Limb (tissue), 2 donors: ENCODE measurements around the gene ITGBL1.

ENCODE experiments used
- DNase-seq, 2 donors: peaks; one replicate each; pipeline ENCODE4 v3.0.0-alpha.2; 2016; ENCODE audit errors: extremely low spot score in 2 of 2

ITGBL1 gene

GRCh38 chr13:101556676-101557123, 104.2 kb downstream of the ITGBL1 start:
- no peak for DNase-seq

- DNase-seq = no peak
These were observed 112.8 kb downstream of the ITGBL1 start for GRCh38 chr13:101565317-101565716.

GRCh38 chr13:101567841-101568240, 115.4 kb downstream of the ITGBL1 start:
- DNase-seq = no peak

- no peak for DNase-seq
These were observed 117.3 kb downstream of the ITGBL1 start for GRCh38 chr13:101569807-101570206.

GRCh38 chr13:101570410-101570809, 117.9 kb downstream of the ITGBL1 start:
- DNase-seq = no peak

- DNase-seq = no peak
These were observed 120.0 kb downstream of the ITGBL1 start for GRCh38 chr13:101572456-101572855.

GRCh38 chr13:101575581-101575980, 123.1 kb downstream of the ITGBL1 start:
- no peak for DNase-seq

GRCh38 chr13:101576455-101576854, 124.0 kb downstream of the ITGBL1 start:
- no peak for DNase-seq

GRCh38 chr13:101576977-101577376, 124.5 kb downstream of the ITGBL1 start:
- no peak for DNase-seq

GRCh38 chr13:101579281-101579802, 126.9 kb downstream of the ITGBL1 start:
- peak in 1 of 2 donors; percentile 15 for DNase-seq

- no peak for DNase-seq
These were observed 131.9 kb downstream of the ITGBL1 start for GRCh38 chr13:101584331-101584730.

GRCh38 chr13:101590479-101590878, 138.0 kb downstream of the ITGBL1 start:
- no peak for DNase-seq

- no peak for DNase-seq
These were observed 142.5 kb downstream of the ITGBL1 start for GRCh38 chr13:101594936-101595335.

GRCh38 chr13:101596803-101597202, 144.3 kb downstream of the ITGBL1 start:
- DNase-seq = no peak

GRCh38 chr13:101611491-101612475, 159.3 kb downstream of the ITGBL1 start:
- DNase-seq = no peak

GRCh38 chr13:101612735-101613134, 160.3 kb downstream of the ITGBL1 start:
- DNase-seq = no peak

GRCh38 chr13:101614491-101614890, 162.0 kb downstream of the ITGBL1 start:
- no peak for DNase-seq

GRCh38 chr13:101618440-101619187, 166.1 kb downstream of the ITGBL1 start:
- DNase-seq = no peak

GRCh38 chr13:101621099-101621498, 168.6 kb downstream of the ITGBL1 start:
- no peak for DNase-seq

- DNase-seq = no peak
These were observed 171.2 kb downstream of the ITGBL1 start for GRCh38 chr13:101623470-101624209.

- peak in 1 of 2 donors; percentile 2 for DNase-seq
These were observed 171.9 kb downstream of the ITGBL1 start for GRCh38 chr13:101624210-101624922.
